GM21529 (cell line): ENCODE measurements around the gene PTGR3.

ENCODE experiments used
- ATAC-seq: cut with Tn5 transposase; IDR thresholded peaks from one replicate; pipeline ENCODE4 v1.9.1; 2021; ENCODE audit not compliant: unreplicated experiment

Gene PTGR3

GRCh38 chr18:75209129-75209950 lies at the start of gene PTGR3:
PTGR3 (minus strand) TSS chr18:75209139; CDS start chr18:75209058, 81 bp downstream.
- ATAC-seq, result peak; percentile 46

DNA sequence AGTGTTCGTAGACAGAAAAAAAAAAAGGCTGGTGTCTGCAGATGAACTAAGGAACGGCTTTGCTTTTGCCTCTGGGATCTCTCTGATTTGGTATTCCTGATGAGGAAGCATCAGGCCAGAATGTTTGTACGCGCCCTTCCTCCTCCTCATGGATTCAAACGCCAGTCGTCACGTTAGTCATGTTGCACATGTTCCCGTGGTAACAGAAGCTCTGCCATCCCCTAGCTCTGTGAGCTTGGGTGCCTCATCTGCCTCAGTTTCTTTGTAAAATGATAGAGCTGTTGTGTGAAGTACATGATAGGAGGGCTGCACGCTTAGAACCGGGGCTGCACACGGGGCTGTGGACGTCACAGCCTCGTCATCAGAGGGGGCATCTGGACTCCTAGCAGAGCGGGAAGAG lies 48.7 kb upstream of the PTGR3 start:
- no peak for ATAC-seq

GRCh38 chr18:75256376-75256775 lies 47.4 kb upstream of the PTGR3 start:
- ATAC-seq, result no peak

GRCh38 chr18:75255094-75255493 lies 46.2 kb upstream of the PTGR3 start:
- ATAC-seq, result no peak

DNA sequence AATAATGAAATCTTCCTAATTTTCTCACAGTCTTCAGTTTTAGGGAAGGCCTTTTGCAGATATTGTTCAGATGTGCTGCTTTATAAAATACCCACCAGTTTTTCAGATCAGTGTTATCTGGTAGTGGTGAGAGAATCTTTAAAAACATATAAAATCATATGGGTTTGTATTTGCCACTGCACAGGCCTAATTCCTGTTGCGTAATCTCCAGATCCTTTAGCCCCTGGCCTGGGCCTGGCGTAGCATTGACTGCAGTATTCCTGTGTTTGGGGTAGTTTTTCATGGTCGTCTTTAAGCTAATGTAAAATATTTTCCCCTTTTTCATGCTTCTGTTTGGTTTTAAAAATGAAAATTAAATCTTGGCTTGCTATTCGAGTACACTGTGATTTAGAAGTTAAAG lies 44.8 kb upstream of the PTGR3 start:
- no peak for ATAC-seq

- ATAC-seq, result no peak
Measured at GRCh38 chr18:75253043-75253442, 44.1 kb upstream of the PTGR3 start.

GRCh38 chr18:75252136-75252535 lies 43.2 kb upstream of the PTGR3 start:
- ATAC-seq, result no peak

DNA sequence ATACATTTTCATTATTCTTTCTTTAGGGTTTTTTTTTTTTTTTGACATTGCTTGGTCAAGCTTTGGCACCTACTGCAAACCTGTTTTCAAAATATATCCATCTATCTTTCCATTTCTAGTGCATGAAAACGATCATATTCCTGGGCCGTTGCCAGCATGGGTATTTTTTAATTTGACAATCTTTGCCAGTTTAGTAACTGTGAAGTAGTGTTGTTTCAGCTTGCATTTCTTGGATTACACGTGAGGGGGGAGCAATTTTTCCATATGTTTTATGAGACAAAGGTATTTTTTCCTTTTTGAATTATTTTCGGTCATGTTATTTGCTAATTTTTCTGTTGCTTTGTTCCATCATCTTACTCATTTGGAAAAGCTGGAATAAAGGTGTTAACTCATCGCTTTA lies 42.5 kb upstream of the PTGR3 start:
- ATAC-seq, result no peak

DNA sequence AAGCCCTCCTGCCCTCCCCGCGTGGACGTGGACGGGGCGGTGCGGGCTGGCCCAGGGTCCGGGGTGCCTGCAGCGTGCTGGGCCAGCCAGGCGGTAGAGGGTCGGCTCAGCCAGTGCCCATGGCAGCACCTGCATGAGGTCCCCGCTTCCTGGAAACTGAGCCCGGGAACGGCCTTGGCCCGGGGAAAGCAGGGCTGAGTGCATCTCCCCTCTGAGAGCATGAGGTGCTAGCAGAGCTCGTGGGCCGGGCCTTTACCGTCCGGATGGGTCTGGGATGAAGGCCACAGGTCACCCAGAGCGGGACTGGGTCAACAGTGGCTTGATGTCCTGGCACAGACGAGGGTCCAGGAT lies 41.5 kb upstream of the PTGR3 start:
- no peak for ATAC-seq

- ATAC-seq, result no peak
Measured at GRCh38 chr18:75249672-75250470, 40.9 kb upstream of the PTGR3 start.

GRCh38 chr18:75249175-75249518 lies 40.2 kb upstream of the PTGR3 start:
- ATAC-seq, result no peak

- ATAC-seq, result no peak
Measured at GRCh38 chr18:75248426-75249174, 39.7 kb upstream of the PTGR3 start.

DNA sequence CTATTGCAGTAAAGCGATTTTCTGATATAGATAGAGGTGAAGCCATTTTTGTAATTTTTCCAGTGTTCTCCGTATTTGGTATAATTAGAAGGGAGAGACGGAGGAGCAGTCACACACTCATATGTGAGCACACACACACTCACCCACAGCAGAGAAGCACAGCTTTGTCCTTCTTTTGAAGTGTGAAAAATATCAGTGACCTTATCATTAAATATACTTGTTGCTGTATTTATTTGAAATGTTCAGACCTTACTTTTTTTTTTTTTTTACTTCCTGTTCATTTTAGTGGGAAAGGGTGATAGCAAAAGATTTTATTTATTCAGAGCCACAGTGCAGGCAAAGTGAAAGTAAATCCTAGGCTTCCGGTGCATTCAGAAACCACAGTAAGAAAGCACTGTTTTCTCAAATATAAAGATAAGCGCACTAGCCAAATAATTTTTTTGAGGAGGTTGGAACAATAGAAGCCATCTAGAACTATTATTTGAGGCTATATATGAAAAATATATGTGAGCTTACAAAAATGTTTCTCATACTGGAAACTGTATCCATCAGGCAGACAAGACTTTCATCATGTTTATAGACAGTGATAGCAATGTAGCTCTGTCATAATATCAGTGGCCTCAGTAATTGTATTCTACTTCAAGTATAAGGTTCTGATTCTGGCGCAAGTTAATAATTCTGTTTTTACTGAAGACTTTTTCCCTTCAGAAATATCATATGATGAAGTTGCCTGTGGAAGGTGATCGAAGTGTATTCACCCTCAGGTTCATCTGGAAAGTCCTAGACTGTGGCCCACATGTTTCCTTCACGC lies 38.9 kb upstream of the PTGR3 start:
- ATAC-seq, result peak; percentile 62

- ATAC-seq, result no peak
Measured at GRCh38 chr18:75246721-75247610, 38.0 kb upstream of the PTGR3 start.

DNA sequence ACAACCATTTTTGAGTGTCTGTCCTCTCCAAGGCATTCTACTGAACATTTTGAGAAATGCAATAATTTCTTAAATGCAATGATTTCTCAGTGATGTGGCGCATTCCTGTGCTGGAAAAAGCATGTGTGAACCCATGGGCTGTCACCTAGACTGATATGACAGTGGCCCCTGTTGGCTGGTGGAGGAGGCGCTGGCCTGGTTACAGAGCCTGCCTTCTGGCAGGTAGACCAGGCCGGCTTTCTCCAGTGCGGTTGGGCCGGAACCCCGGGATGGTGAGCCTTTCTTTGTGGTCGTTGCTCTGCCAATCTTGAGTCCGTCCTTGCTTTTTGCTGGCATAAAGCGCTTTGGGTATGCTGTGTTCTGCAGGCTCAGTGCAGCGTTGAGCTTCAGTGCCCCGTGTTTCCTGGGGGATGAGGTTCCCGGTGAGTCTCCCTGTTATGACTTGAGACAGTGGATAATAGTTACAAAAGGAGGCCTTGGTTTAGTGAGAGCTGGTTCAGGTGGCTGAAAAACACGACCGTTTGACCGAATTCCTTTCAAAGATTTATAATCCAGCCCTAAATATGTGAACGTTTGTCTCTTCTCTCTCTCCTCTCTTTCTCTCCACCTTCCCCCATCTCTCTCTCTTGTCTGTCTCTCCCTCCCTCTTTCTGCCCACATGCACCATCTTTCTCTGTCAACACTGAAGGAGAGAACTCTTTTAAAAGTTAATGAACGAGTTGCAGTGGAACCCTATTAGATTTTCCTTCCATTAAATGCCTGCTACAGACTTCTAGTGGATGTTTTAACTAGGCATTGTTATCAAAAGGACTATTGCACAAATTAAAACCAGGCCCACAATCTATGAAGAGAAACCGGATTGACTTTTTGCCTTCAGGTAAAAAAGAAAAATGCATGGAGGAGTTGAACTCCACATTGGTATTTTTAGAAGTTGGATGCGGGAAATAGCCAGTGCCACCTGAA lies 35.7 kb upstream of the PTGR3 start:
- no peak for ATAC-seq

DNA sequence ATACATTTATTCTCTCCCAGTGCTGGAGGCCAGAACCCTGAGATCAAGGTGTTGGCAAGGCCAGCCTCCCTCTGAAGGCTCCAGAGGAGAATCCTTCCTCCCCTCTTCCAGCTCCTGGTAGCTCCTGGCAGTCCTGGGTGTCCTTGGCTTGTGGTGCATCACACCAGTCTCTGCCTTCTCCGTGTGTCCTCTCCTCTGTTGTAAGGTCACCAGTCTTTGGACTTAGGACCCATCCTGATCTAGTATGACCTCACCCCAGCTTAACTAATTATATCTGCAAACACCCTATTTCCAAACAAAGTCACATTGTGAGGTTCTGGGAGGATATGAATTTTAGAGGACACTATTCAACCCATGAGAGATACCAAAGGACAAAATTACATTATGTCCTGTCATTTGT lies 32.8 kb upstream of the PTGR3 start:
- ATAC-seq, result no peak

DNA sequence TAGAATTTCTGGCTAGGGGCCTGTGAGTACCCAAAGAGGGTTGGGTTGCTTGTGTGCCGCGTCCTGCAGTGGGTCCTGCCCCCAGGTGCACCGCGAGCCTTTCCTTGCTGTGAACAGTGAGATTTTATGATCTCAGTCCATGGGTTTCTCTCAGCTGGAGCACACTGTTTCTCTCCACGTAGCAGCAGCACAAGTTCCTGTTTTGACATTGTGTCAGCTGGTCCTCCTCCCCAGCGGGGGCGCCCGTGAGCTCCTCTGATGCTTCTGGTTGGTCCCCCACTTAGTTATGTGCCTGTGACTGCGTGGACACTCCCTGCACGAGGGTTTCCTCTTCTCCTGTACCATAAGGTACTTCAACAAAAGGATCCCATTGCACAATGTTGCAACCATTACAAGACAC lies 31.5 kb upstream of the PTGR3 start:
- no peak for ATAC-seq

DNA sequence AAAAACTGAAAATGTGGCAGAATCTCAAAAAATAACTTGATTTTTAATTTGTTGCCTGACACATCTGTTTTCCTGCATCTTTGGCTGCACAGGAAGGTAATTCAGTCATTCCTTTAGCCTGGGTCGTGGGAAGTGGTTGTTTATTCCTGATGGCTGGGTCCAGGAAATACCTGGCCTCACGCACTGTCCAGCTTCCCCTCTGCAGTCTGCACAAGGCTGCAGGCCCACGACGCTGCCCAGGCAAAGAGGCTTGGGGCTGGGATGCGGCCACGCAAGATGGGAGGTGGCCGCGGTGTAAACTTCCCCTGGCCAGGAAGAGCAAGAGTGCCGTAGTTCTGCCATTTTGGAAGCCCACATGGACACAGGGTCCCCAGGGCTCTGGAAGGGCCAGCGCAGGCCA lies 29.8 kb upstream of the PTGR3 start:
- ATAC-seq, result no peak

- no peak for ATAC-seq
Measured at GRCh38 chr18:75238100-75238499, 29.2 kb upstream of the PTGR3 start.
